ENCODE measurements around the gene BIRC7. TPM values are rescaled to one million over a fixed set of nuclear protein-coding genes. Genes with fewer than 3 reads are reported as not detected.

The BIRC7 gene
- total and polyA plus RNA-seq, 5 donors, result not detected

GRCh38 chr20:63272105-63273058, 36.7 kb downstream of the BIRC7 start, which contains the start of gene ARFGAP1:
Gene ARFGAP1 (plus strand): TSS chr20:63272813. CDS start chr20:63275581, 2,768 bp downstream.
- peak; percentile 97 to 98 for ATAC-seq
- intact Hi-C loops (cut with DNase I), result no loop called here
- Histone ChIP-seq H3K27me3 (ENCODE audit: control insufficient read depth, insufficient read depth) (no peaks in the 10 kb centered on the region), H3K4me1 (ENCODE audit: control insufficient read depth, insufficient read depth, low read length) (peaks cover 6% of the 10 kb centered on the region), H3K4me3 (ENCODE audit: low read length) (peak within 1 kb of the TSS; percentile 97), H3K9me3 (ENCODE audit: control insufficient read depth, low read length) (no peaks in the 10 kb centered on the region), H3K27ac (ENCODE audit: low read length) (peak within 1 kb of the TSS; percentile 22)
- WGBS, result 2% methylated on average over 97 of the region's 97 CpGs
- DNase-seq, result peak; percentile 95 to 98 (median 96)

GRCh38 chr20:63273059-63273579, 37.4 kb downstream of the BIRC7 start:
- H3K4me3 ChIP-seq (ENCODE audit: low read length), result peak overlapping the region; percentile 97
- intact Hi-C loops (cut with DNase I), result no loop called here
- DNase-seq (no peak), ATAC-seq (no peak)
- H3K4me1 ChIP-seq (ENCODE audit: control insufficient read depth, insufficient read depth, low read length), result peaks cover 6% of the 10 kb centered on the region
- H3K27me3 ChIP-seq (ENCODE audit: control insufficient read depth, insufficient read depth), result no peaks in the 10 kb centered on the region
- under 1% methylated on average over 37 of the region's 37 CpGs for WGBS
- H3K27ac ChIP-seq (ENCODE audit: low read length), result no peak overlapping the region
- H3K9me3 ChIP-seq (ENCODE audit: control insufficient read depth, low read length), result no peaks in the 10 kb centered on the region

GRCh38 chr20:63273635-63274380, 38.1 kb downstream of the BIRC7 start:
- no peak overlapping the region for H3K27ac ChIP-seq (ENCODE audit: low read length)
- intact Hi-C loops (cut with DNase I), result no loop called here
- no peak for ATAC-seq

GRCh38 chr20:63274381-63275228, 38.9 kb downstream of the BIRC7 start:
- no peak overlapping the region for H3K27ac ChIP-seq (ENCODE audit: low read length)
- ATAC-seq, result no peak
- H3K4me1 ChIP-seq (ENCODE audit: control insufficient read depth, insufficient read depth, low read length), result peaks cover 6% of the 10 kb centered on the region
- DNase-seq, result peak in 1 of 3 donors; percentile 70
- no peak overlapping the region for H3K4me3 ChIP-seq (ENCODE audit: low read length)
- intact Hi-C loops (cut with DNase I), result no loop called here
- H3K9me3 ChIP-seq (ENCODE audit: control insufficient read depth, low read length), result no peaks in the 10 kb centered on the region
- 70% methylated on average over 17 of the region's 17 CpGs for WGBS
- no peaks in the 10 kb centered on the region for H3K27me3 ChIP-seq (ENCODE audit: control insufficient read depth, insufficient read depth)

More at GRCh38 chr20:63273635-63274380, 38.1 kb downstream of the BIRC7 start:
- peaks cover 6% of the 10 kb centered on the region for H3K4me1 ChIP-seq (ENCODE audit: control insufficient read depth, insufficient read depth, low read length)
- DNase-seq, result no peak
- H3K9me3 ChIP-seq (ENCODE audit: control insufficient read depth, low read length), result no peaks in the 10 kb centered on the region
- WGBS, result 31% methylated on average over 20 of the region's 20 CpGs
- no peaks in the 10 kb centered on the region for H3K27me3 ChIP-seq (ENCODE audit: control insufficient read depth, insufficient read depth)
- H3K4me3 ChIP-seq (ENCODE audit: low read length), result peak overlapping the region; percentile 97

- Histone ChIP-seq H3K4me1 (ENCODE audit: control insufficient read depth, insufficient read depth, low read length) (peaks cover 6% of the 10 kb centered on the region), H3K4me3 (ENCODE audit: low read length) (no peak overlapping the region)
Observed at GRCh38 chr20:63275825-63276224, 40.1 kb downstream of the BIRC7 start.

GRCh38 chr20:63276956-63277355, 41.3 kb downstream of the BIRC7 start:
- ATAC-seq (no peak), DNase-seq (peak in 2 of 3 donors; percentile 42 to 44)
- intact Hi-C loops (cut with DNase I), result no loop called here
- peaks cover 4% of the 10 kb centered on the region for H3K4me1 ChIP-seq (ENCODE audit: control insufficient read depth, insufficient read depth, low read length)
- H3K27ac ChIP-seq (ENCODE audit: low read length), result no peak overlapping the region
- no peaks in the 10 kb centered on the region for H3K27me3 ChIP-seq (ENCODE audit: control insufficient read depth, insufficient read depth)
- no peaks in the 10 kb centered on the region for H3K9me3 ChIP-seq (ENCODE audit: control insufficient read depth, low read length)
- no peak overlapping the region for H3K4me3 ChIP-seq (ENCODE audit: low read length)
- WGBS, result 92% methylated on average over 20 of the region's 20 CpGs

More at GRCh38 chr20:63275825-63276224, 40.1 kb downstream of the BIRC7 start:
- Histone ChIP-seq H3K9me3 (ENCODE audit: control insufficient read depth, low read length) (no peaks in the 10 kb centered on the region), H3K27me3 (ENCODE audit: control insufficient read depth, insufficient read depth) (no peaks in the 10 kb centered on the region), H3K27ac (ENCODE audit: low read length) (no peak overlapping the region)
- DNase-seq (peak in 1 of 3 donors; percentile 38), ATAC-seq (no peak)
- intact Hi-C loops (cut with DNase I), result no loop called here
- 93% methylated on average over 18 of the region's 18 CpGs for WGBS

- no peaks in the 10 kb centered on the region for H3K9me3 ChIP-seq (ENCODE audit: control insufficient read depth, low read length)
- DNase-seq (peak in 2 of 3 donors; percentile 32 to 55), ATAC-seq (no peak)
- H3K4me1 ChIP-seq (ENCODE audit: control insufficient read depth, insufficient read depth, low read length), result peaks cover 4% of the 10 kb centered on the region
- intact Hi-C loops (cut with DNase I), result no loop called here
- no peak overlapping the region for H3K27ac ChIP-seq (ENCODE audit: low read length)
- H3K4me3 ChIP-seq (ENCODE audit: low read length), result no peak overlapping the region
- 93% methylated on average over 30 of the region's 30 CpGs for WGBS
- no peaks in the 10 kb centered on the region for H3K27me3 ChIP-seq (ENCODE audit: control insufficient read depth, insufficient read depth)
Observed at GRCh38 chr20:63277466-63278272, 42.0 kb downstream of the BIRC7 start.

- Histone ChIP-seq H3K27ac (ENCODE audit: low read length) (no peak overlapping the region), H3K4me3 (ENCODE audit: low read length) (no peak overlapping the region), H3K27me3 (ENCODE audit: control insufficient read depth, insufficient read depth) (no peaks in the 10 kb centered on the region), H3K9me3 (ENCODE audit: control insufficient read depth, low read length) (no peaks in the 10 kb centered on the region), H3K4me1 (ENCODE audit: control insufficient read depth, insufficient read depth, low read length) (peaks cover 2% of the 10 kb centered on the region)
- WGBS, result 74% methylated on average over 17 of the region's 17 CpGs
- DNase-seq (peak in 2 of 3 donors; percentile 19 to 22), ATAC-seq (no peak)
- intact Hi-C loops (cut with DNase I), result no loop called here
Observed at GRCh38 chr20:63278661-63279060, 43.0 kb downstream of the BIRC7 start.

GRCh38 chr20:63279931-63280330, 44.2 kb downstream of the BIRC7 start:
- intact Hi-C loops (cut with DNase I), result no loop called here
- Histone ChIP-seq H3K27ac (ENCODE audit: low read length) (no peak overlapping the region), H3K4me3 (ENCODE audit: low read length) (no peak overlapping the region), H3K9me3 (ENCODE audit: control insufficient read depth, low read length) (no peaks in the 10 kb centered on the region), H3K4me1 (ENCODE audit: control insufficient read depth, insufficient read depth, low read length) (no peaks in the 10 kb centered on the region), H3K27me3 (ENCODE audit: control insufficient read depth, insufficient read depth) (no peaks in the 10 kb centered on the region)
- DNase-seq (peak in 2 of 3 donors; percentile 22 to 23), ATAC-seq (no peak)
- WGBS, result 94% methylated on average over 15 of the region's 15 CpGs
